GM19023 (cell line): ENCODE measurements around the gene SUGP1.
"Not testable (repeated sequence)": the region's sequence is repeated elsewhere in the genome, so short reads cannot be mapped to it uniquely, and the experiment has no call there.

Experiments
- ATAC-seq: cut with Tn5 transposase; IDR thresholded peaks from one replicate; pipeline ENCODE4 v1.9.1; 2021; ENCODE audit warnings: mild to moderate bottlenecking, moderate library complexity; ENCODE audit not compliant: unreplicated experiment

Gene SUGP1, protein sequence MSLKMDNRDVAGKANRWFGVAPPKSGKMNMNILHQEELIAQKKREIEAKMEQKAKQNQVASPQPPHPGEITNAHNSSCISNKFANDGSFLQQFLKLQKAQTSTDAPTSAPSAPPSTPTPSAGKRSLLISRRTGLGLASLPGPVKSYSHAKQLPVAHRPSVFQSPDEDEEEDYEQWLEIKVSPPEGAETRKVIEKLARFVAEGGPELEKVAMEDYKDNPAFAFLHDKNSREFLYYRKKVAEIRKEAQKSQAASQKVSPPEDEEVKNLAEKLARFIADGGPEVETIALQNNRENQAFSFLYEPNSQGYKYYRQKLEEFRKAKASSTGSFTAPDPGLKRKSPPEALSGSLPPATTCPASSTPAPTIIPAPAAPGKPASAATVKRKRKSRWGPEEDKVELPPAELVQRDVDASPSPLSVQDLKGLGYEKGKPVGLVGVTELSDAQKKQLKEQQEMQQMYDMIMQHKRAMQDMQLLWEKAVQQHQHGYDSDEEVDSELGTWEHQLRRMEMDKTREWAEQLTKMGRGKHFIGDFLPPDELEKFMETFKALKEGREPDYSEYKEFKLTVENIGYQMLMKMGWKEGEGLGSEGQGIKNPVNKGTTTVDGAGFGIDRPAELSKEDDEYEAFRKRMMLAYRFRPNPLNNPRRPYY

DNA sequence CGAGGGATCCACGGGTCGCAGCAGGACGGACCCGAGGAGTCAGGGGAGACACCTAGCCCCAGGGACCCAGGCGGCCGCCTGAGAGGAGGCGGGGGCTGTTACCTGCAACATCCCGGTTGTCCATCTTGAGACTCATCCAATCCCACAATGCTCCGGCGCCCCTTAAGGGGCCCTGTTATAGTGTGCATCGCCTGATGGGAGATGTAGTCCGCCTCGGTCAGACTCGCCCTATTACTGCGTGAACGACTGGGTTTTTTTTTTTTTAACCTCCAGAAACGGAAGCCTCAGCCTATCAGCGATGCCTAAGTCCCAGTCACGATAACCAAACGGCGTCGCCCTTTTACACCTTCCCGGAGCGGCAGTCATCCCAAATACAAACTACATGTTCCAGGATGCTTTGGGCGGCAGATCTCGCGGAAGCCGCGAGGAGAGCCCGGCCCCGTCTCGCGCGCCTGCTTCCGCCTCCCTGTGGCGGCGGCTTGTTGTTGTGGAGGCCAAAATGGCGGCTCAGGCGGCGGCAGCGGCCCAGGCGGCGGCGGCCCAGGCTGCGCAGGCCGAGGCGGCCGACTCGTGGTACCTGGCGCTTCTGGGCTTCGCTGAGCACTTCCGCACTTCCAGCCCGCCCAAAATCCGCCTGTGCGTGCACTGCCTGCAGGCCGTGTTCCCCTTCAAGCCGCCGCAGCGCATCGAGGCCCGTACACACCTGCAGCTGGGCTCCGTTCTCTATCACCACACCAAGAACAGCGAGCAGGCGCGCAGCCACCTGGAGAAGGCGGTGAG is at the start of gene SUGP1, which contains the start of gene MAU2:
Gene SUGP1 (minus strand): TSS at position 149 of the 780 bp plus-strand sequence. CDS start 13 bp downstream, at position 136.
Gene MAU2 (plus strand): TSS at position 469 of the 780 bp plus-strand sequence. CDS start 31 bp downstream, at position 500.
- ATAC-seq: peak; percentile 93

DNA sequence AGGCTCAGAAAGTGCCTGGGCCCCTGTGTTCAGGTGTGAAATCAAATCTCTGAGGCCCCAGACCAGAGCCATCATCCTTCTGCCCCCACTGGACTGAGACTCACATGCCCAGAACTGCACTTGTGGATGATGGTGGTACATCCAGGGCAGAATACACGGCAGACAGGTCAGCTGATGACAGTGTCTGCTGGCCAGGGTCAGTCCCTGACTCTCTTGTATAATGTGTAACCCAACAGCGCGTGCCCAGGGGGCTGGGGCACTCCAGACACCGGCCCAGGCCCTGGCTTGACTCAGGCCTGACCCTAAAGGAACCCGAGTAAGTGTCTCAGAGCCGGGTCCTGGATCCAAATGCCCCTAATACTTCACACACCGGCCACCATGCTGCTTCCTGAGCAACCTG is 47.8 kb upstream of the SUGP1 start:
- ATAC-seq: no peak

DNA sequence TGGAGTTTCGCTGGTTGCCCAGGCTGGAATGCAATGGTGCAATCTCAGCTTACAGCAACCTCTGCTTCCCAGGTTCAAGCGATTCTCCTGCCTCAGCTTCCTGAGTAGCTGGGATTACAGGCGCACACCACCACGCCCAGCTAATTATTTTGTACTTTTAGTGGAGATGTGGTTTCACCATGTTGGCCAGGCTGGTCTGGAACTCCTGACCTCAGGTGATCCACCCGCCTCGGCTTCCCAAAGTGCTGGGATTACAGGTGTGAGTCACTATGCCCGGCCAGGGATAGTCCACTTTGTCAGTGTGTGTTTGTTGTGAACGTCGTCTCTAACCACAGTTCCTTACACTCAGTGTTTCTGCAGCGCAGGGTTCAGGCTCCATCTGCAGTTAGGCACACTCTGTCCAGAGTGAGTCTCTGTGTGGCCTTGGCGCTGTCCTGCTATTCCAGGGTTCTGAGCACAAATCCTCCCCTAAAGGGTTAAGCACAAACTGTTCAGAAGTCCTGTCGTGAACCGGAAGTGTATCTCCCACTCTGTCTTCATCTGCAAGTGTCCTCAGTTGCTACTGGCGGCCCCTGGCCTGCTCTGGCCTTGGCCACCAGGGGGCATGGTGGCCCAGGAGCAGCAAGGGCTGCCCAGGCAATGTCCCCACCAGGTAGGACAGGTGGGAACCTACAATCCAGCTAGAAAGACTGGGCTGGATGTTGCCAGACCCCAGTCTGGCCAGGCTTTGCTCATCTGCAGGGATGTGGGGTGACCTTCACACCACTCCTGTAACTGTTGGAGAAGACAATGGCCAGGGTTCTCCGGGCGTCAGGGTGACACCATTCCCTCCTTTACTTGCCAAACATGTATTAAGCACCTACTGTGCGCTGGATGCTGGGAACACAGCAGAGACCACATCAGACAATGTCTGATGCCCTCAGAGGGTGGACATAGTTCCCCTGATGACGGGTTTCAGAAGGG is 46.4 kb upstream of the SUGP1 start:
- peak; percentile 69 for ATAC-seq

DNA sequence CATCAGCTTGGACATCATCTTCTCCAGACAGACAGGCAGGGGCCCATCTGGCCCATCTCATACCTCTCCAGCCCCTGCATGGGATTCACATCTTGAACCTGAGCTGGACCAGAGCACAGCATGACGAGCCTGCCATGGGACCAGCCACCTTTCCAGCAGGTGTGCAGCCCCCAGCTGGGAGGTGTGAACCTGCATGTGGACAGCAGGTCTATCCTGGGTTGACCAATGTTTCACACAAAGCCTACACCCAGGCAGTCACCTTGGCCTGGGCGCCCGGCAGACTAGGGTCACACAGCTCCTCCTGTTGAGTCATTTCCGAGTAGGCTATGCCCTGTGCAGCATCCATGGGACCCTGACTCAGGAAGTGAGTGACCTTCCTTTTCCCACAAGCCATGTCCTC is 41.8 kb upstream of the SUGP1 start:
- no peak for ATAC-seq

DNA sequence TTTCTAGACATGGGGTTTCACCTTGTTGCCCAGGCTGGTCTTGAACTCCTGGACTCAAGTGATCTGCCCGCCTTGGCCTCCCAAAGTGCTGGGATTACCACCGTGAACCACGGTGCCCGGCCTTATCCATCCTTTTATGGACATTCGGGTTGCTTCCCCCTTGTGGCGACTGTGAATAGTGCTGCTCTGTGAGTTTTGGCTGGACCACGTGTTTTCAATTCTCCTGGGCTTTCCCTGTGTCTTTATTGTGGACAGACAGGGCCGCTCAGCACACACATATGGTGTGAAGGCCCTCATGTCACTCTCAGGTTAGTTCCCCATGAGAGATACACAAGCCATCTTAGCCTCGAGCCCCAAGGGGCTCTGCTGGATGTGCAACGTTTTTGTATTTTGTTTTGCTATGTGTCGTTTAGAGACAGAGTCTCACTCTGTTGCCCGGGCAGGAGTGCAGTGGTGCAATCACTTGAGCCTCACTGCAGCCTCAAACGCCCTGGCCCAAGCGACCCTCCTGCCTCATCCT is 40.8 kb upstream of the SUGP1 start:
- peak; percentile 56 for ATAC-seq

DNA sequence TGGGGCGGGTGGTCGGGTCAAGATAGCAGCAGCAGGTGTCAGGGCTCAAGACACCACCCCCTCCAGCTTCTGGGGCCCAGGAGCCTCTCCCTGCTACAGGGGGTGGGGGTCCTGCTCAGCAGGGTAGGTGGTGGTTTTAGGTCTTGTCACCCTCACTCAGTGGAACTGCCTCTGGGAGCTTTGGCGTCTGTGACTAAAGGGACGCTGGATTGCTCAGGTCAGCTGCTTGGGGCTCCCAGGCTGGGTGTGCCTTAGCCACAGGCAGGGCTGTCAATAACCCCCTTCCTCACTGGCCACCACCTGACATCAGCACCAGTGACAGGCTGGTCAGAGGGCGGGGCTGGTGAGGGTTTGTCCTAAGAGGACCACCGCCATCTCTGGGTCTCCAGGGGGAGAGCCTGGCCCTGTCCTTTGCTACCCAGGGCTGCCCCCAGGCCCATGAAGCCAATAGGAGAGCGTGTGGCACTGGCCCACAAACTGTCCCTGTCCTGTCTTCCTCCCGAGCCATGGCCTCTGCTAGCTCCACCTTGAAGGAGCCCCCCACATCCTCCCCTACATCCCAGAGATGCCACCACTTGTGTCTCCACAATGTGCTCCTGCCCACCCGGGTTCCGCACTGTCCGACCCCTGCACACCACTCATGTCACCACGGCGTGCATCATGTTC is 36.7 kb upstream of the SUGP1 start:
- ATAC-seq: no peak

DNA sequence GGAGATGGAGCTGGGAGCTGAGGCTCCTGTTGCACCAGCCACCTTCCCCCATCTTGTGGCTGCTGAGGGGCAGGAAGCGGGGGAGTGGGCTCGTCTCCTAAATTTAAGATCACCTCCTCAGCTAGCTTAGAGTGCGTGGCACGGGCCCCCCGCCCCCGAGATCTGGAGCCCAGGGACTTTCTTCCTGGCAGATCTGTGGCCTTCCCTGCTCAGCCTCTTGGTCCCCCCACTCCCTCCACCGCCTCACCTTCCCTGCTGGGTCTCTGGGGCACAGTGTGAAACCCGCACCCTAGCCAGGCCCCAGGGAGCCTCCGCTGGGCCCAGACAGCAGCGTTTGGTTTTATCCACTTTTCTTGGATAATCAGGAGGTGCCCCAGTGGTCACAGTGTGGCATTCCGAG is 36.2 kb upstream of the SUGP1 start:
- no peak for ATAC-seq

DNA sequence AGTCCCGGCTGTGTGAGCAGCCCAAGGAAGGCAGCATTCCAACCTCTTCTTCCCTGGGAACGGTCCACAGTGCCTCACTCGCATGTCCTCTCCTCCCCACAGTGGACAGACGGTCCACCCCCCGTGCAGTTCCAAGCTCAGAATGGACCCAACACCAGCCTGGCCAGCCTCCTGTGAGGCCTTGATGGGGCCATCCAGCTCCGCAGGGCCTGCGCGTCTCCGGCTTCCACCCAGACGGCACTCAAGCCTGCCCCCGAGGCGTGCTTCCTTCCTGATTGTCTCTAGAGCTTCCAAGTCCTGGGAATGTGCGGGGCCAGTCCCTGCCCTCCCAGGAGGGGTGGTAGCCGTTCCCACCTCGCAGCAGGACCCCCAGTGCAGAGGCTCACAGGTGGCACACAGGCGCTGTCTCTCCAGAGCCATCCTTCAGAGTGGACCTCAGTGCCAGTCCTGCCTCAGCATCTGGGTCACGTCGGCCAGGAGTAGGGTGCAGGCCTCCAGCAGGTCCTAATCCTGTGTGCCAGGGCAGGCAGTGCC is 35.4 kb upstream of the SUGP1 start:
- ATAC-seq: no peak

DNA sequence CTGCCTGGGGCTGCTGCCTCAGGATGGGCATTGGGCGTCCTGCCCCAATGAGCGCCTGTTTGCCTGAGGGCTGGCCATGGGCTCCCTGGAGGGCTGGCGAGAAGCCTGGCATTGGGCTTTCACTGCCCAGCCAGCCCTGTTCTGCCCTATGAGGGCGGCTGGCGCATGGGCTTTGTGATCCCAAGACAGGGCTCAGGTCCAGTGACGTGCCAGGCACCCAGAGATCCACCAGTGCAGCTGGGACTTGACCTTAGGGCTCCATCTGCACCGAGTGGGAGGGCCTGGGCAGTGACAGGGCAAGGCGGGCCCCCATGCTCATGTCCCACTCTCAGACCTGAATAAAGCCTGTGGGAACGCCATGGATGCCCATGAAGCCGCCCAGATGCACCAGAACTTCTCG is 34.6 kb upstream of the SUGP1 start:
- ATAC-seq: no peak

DNA sequence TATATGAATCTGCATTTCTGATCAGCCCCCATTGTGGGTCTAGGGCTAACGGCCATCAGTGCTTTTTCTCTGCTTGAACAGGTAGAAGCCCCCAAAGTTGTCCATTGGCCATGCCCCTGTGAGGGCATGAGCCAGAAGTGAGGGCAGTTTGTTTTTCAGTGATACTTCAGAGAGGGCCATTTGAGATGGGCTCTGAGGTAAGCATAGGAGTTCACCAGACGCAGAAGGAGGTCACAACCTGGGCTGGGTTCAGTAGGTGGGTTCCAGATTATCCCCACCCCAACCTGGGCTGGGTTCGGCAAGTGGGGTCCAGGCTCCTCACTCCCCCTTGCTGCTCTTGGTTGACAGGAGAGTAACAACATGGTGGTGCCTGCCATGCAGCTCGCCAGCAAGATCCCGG is 33.7 kb upstream of the SUGP1 start:
- ATAC-seq: no peak

DNA sequence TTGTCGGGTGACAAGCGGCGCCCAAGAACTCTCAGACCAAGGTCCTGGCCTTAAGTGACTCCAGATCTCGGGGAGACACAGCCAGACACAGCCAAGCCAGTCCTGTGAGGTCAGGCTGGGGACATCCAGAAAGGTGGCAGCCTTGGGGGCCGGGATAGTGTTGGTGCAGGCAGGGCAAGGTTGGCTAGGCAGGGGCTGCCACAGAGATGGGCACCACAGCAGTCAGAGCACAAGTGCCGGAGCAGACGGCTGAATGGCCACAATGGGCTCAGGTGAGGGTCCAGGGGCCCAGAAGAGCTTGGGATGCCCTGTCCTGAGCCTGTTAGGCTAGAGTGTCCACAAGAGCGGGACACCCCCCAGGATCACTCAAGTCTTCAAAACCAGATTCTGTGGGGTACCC is 32.5 kb upstream of the SUGP1 start:
- no peak for ATAC-seq

DNA sequence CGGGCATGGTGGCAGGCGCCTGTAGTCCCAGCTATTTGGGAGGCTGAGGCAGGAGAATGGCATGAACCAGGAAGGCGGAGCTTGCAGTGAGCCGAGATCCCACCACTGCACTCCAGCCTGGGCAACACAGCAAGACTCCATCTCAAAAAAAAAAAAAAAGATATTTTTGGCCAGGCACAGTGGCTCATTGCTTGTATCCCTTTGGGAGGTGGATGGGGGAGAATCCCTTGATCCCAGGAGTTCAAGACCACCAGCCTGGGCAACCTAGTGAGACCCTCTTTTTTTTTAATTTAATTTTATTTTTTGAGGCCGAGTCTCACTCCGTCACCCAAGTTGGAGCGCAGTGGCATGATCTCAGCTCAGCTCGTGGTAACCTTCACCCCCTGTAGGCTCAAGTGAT is 30.4 kb upstream of the SUGP1 start:
- not testable (repeated sequence) for ATAC-seq

DNA sequence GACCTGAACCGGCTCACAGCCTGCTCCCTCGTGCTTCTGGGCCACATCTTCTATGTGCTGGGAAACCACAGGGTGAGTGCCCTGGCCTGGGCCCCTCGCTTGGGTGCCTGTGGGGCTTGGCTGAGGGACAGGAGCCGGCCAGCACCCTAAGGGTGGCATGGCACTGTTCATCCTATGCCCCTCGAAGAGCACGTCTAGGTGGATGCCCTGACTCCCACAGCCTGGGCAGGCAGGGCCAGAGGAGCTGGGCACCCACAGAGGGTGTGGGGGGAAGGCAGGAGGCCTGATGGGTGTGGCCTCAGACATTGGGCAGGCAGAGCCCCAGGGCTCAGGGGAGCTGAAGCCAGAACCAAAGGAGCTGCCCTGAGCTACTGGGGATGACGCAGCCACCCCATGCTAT is 29.1 kb upstream of the SUGP1 start:
- ATAC-seq: no peak

DNA sequence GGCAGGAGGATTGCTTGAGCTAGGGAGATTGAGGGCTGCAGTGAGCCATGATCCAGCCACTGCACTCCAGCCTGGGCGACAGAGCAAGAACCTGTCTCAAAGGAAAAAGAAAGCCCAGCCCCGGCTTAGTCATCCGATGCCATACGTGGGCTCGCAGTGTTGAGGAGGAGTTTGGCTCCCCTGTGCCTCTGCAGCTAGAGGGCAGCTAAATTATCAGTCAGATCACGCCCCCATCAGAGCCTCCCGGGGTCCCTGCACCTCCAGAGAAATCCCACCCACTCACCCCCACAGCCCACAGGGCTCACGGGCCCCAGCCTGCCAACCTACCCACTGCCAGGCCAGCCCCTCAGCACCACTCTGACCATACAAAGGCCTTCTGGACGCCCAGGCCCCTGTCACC is 28.0 kb upstream of the SUGP1 start:
- ATAC-seq: no peak

DNA sequence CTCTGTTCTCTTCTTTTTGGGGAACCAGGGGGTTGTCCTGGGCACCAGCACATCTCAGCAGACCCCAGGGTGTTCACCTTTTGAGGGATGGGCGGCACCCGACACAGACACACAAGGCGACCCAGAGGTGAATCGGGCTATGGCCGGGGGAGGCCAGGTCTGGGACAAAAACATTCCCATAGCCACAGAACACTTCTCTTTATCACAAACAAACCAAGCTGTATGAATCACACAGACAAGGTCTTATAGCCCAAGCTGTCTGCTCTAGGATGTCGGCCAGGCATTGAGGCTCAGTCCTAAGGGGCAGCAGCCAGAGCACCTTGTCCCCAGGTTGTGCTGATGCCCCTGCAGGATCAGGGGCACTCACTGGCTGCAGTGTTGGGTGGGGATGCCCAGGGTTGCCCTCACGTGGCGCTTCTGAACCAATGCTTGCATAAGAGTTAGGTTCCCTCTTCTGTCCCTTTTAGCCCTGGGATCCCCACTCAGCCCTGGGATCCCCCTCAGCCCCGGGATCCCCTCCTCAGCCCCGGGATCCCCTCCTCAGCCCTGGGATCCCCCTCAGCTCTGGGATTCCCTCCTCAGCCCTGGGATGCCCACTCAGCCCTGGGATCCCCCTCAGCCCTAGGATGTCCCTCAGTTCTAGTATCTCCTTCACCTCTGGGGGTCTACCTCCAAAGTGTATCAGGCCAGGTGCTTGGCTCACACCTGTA is 27.2 kb upstream of the SUGP1 start:
- no peak for ATAC-seq

DNA sequence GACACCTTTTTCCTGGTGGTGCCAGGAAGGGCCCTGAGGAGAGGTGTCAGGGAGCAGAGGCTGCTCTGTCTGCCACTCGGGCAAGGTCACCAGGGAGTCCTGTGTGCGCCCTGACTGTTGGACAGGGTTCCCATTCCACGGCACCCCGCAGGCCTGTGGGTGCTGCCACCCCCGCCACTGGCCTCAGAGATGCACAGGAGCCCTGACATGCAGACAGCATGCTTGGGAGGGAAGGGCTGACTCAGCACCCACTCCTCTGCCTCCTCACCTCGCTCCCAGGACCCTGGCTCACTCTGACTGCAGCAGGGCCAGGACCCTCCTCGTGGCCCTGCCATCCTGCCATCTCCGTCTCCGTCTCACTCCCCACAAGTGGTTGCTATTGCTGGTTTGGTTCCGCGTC is 25.7 kb upstream of the SUGP1 start:
- ATAC-seq: no peak

DNA sequence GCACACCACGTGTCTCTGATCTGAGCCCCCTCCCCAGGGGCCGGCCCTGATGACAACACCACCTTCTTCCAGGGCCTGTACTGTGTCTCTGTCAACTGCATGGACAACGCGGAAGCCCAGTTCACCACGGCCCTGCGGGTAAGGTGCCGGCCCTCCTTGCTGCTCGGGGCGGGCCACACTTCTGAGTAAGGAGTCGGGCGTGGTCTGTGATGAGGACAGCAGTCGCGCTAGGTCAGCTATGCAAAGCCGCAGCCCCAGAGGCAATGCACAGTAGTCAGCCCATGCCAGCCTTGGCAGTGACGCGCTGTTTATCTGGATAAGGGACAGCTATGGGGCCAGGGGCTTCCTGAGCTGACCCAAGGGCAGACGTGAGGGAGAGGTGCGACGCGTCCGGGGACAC is 24.9 kb upstream of the SUGP1 start:
- ATAC-seq: no peak

DNA sequence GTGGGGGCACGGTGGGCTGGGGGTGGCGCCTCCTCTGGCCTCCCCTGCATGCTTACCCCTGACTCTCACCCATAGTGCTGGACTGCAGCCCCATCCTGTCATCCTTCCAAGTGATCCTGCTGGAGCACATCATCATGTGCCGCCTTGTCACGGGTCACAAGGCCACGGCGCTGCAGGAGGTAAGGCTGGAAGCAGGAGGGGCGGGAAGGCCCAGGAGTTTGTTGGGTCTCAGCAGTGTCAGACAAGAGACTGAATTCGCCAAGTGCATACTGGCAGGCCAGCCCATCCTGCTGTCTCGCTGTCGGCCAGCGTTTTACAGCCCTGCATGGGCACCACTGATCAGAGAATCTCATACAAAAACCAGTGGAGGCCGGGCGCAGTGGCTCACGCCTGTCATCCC is 23.5 kb upstream of the SUGP1 start:
- no peak for ATAC-seq

DNA sequence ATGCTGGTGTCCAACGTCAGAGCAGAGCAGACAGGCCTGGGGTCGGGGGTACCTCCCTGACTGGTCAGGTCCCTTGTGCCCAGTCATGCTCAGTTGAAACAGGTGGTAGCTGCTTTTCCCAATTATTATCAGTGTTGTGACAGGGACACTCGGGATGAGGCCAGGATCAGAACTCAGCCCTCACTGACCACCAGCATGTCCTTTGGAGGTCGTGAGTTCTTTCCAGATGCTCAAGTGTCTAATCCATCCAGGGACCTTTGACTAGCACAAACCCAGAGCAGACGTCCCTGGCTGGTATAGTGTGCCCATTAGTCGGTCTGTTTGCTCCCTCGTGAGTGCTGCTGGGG is 22.7 kb upstream of the SUGP1 start:
- no peak for ATAC-seq
